Measurements from ENCODE around the gene TAF8. TPM values are rescaled to one million over a fixed set of nuclear protein-coding genes. Genes with fewer than 3 reads are reported as not detected.

TAF8 gene
- total RNA-seq, 1 donor = 11.9 TPM

DNA sequence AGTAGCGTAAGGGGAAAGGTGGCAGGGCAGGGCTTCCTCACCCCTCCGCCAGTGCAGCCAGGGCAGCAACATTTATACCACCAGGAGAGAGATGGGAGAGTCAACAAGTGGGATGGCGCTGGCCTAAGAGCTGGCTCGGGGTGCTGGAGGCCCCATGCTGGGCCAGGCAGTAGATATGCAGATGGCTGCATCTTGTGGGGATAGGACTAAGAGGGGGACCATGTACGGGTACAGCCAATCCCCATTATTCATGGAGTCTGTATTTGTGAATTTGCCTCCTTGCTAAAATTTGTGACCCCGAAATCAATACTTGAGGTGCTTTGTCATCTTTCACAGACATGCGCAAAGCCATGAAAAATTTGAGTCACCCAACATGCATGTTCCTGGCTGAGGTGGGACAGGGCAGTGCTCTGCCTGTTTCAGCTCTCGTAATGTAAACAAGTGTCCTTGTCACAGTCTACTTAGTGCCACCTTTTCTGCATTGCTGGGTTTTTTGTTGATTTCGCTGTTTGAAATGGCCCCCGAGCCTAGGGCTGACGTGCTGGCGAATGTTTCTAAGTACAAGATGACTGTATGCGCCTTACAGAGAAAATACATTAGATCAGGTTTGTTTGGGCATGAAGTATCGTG, 27.5 kb upstream of the TAF8 start:
- DNase-seq (ENCODE audit: low read depth) = no peak
- no peak overlapping the region for H3K4me3 ChIP-seq (ENCODE audit: low read depth, low read length)
- TF ChIP-seq, protein P1, sequence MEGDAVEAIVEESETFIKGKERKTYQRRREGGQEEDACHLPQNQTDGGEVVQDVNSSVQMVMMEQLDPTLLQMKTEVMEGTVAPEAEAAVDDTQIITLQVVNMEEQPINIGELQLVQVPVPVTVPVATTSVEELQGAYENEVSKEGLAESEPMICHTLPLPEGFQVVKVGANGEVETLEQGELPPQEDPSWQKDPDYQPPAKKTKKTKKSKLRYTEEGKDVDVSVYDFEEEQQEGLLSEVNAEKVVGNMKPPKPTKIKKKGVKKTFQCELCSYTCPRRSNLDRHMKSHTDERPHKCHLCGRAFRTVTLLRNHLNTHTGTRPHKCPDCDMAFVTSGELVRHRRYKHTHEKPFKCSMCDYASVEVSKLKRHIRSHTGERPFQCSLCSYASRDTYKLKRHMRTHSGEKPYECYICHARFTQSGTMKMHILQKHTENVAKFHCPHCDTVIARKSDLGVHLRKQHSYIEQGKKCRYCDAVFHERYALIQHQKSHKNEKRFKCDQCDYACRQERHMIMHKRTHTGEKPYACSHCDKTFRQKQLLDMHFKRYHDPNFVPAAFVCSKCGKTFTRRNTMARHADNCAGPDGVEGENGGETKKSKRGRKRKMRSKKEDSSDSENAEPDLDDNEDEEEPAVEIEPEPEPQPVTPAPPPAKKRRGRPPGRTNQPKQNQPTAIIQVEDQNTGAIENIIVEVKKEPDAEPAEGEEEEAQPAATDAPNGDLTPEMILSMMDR (IDR thresholded peaks at IDR 0.05; ENCODE audit: insufficient read depth, low read length) = no peak

DNA sequence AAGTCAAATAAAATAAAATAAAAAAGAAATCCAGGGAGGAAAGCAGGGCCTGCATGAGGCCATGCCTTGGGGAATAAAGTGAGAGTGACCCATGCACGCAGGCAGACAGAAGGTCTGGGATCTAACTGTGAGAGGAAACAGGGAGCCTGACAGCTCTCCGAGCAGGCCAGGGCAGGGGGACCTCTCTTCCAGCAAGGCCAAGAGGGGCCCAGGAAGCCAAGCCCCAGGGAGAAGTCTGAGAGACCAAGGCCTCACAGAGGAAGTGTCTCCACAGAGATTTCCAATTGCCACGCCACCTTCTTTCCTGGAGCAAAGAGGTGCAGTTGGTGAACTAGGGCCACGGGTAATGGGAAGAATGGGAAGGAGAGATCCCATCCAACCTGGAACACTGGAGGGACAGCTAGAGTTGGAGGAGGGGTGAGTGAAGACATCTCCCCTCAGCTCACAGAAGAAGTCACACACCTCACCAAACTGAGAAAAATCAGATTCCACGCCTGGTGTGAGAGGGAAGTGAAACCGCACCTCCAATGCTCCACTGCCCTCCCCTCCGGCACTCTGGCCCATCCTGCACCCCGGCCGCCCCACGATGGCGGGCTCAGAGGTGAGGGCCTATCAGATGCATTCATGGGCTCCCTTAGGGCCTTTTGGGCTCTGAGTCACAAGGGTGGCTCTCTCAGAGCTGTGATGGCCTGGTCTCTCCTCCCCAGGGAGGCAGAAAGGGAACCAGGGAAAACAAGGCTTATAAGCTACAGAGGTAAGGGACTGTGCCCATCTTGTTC, 25.1 kb upstream of the TAF8 start:
- no peak for DNase-seq (ENCODE audit: low read depth)
- TF ChIP-seq, protein P1 (IDR thresholded peaks at IDR 0.05; ENCODE audit: insufficient read depth, low read length) = no peak
- H3K4me3 ChIP-seq (ENCODE audit: low read depth, low read length) = no peak overlapping the region

DNA sequence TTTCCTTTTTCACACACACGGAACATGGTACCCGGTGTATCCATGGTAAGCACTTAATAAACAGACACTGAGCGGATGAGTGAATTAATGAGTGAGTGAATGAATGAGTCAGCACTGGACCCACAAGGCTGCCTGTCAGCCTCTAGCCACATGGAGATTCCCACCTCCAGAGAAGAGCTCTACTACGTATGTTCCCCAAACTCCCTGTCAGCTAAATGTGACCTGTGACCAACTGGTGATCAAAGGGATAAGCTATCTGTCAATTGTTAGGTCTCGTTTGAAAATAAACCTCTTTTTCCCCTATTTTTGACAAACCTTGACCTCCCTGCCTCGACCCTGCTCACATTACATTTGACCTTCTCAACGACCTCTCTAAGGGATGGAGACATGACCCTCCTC, 24.5 kb upstream of the TAF8 start:
- no peak for DNase-seq (ENCODE audit: low read depth)
- TF ChIP-seq, protein P1 (IDR thresholded peaks at IDR 0.05; ENCODE audit: insufficient read depth, low read length) = no peak
- H3K4me3 ChIP-seq (ENCODE audit: low read depth, low read length) = no peak overlapping the region

DNA sequence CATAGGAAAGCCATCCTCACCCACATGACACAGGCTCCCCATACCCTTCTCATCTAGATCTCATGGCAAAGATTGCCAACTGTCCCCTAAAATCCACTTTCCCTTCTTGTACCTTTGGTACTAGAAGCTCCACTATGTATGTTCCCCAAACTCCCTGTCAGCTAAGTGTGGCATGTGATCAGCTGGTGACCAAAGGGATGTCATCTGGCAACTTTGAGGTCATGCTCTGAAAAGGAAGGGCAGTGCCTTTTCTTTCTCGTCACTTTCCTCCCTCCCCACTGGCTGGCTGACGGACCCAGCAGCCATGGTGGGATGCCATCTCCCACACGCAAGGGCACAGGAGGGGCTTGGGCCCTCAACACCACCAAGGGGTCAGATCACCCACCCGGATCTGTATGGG, 23.8 kb upstream of the TAF8 start:
- no peak overlapping the region for H3K4me3 ChIP-seq (ENCODE audit: low read depth, low read length)
- DNase-seq (ENCODE audit: low read depth) = no peak
- TF ChIP-seq, protein P1 (IDR thresholded peaks at IDR 0.05; ENCODE audit: insufficient read depth, low read length) = no peak

DNA sequence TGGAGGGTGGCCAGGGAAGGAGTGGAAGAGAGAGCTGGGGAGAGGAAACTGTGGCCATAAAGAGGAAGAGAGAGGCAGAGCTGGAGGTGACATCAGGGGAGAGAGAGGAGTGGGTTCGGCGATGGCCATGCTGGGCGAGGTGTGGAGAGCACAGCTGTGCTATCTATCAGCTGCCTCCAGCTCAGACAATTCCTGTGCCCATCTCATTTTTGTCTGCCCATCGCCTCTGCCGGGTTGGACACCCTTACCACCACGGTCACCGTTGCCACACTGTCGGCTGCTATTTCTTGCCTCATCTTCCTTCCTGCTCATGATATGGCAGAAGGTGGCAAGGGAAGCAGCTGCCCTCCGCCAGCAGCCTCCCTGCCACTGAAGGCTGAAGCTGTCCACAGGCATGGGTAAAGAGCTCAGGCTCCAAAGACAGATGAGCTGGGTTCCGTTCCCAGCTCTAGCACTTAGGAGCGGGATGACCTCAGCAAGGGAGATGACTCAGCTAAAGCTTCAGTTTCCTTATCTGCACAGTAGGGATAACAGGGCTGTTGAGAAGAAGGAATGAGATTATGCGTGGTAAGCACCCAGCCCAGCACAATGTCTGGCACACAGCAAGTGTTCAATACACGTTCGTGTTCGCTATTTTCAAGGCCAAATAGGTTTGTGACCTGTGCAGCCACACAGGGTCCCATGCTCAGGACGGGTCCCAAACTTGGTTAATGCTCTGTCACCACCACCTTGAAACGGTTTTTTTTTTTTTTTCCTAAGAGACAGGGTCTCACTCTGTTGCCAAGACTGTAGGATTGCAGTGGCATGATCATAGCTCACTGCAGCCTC, 21.9 kb upstream of the TAF8 start:
- DNase-seq (ENCODE audit: low read depth) = peak; percentile 85
- TF ChIP-seq, protein P1 (IDR thresholded peaks at IDR 0.05; ENCODE audit: insufficient read depth, low read length) = no peak

DNA sequence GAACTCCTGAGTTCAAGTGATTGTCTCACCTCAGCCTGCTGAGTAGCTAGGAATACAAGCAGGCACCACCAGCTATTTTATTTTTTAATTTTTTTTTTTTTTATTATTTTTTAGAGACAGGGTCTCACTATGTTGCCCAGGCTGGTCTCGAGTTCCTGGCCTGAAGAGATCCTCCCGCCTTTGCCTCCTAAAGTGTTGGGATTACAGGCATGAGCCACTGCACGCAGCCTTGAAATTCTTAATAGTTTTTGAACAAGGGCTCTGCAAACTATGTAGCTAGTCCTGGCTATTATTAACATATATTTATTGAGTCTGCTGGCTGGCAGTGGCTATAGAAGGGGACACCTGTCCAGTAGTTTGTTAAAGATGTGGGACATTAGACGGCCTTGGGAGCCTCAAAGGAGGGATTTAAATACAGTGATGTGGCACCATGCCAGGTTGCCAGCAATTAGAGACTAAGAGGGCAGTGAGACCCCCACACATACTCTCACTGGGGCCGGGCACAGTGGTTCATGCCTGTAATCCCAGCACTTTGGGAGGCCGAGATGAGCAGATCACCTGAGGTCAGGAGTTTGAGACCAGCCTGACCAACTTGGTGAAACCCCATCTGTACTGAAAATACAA, 21.1 kb upstream of the TAF8 start:
- TF ChIP-seq, protein P1 (IDR thresholded peaks at IDR 0.05; ENCODE audit: insufficient read depth, low read length) = no peak
- no peak for DNase-seq (ENCODE audit: low read depth)
- H3K4me3 ChIP-seq (ENCODE audit: low read depth, low read length) = no peak overlapping the region

More for the DNA sequence above, 21.9 kb upstream of the TAF8 start:
- H3K4me3 ChIP-seq (ENCODE audit: low read depth, low read length) = no peak overlapping the region
